Measurements from ENCODE around the gene CNTNAP2. TPM values are rescaled to one million over a fixed set of nuclear protein-coding genes. Genes with fewer than 3 reads are reported as not detected.

CNTNAP2 gene
- total RNA-seq, 1 experiment from 2014 or later = 64.5 TPM

GRCh38 chr7:148204639-148205304 lies 2088.2 kb downstream of the CNTNAP2 start:
- H3K23ac ChIP-seq (ENCODE audit: insufficient read length, low read depth, low read length) = no peak overlapping the region
- no peak overlapping the region for H2BK5ac ChIP-seq (ENCODE audit: insufficient read length, low read length)
- H3K79me1 ChIP-seq (ENCODE audit: insufficient read depth, low read depth, low read length, poor library complexity, severe bottlenecking) = no peaks in the 10 kb centered on the region
- H2BK12ac ChIP-seq (ENCODE audit: insufficient read length, low read depth, low read length) = no peak overlapping the region
- H3K56ac ChIP-seq (ENCODE audit: insufficient read length, low read depth, low read length) = no peak overlapping the region
- peaks cover 3% of the 10 kb centered on the region for H3K27me3 Mint-ChIP-seq (ENCODE audit: low read depth)
- H3K27ac ChIP-seq (ENCODE audit: insufficient read length, low read depth, low read length) = no peak overlapping the region
- no peak overlapping the region for H2AK5ac ChIP-seq (ENCODE audit: insufficient read length, low read length)
- H2BK20ac ChIP-seq (ENCODE audit: low read depth, low read length, poor library complexity, severe bottlenecking) = no peak overlapping the region
- no peak overlapping the region for H2BK120ac ChIP-seq (ENCODE audit: low read depth, low read length, poor library complexity, severe bottlenecking)
- no peak for DNase-seq
- H3K9me3 ChIP-seq (ENCODE audit: control insufficient read depth, low read depth, low read length) = no peaks in the 10 kb centered on the region
- peaks cover 0 to 6% of the 10 kb centered on the region in 2 experiments; a peak in 1 of 4 replicates for H3K4me1 Mint-ChIP-seq
- no peak overlapping the region for H3K27ac Mint-ChIP-seq
- H2AFZ ChIP-seq (ENCODE audit: low read length) = no peak overlapping the region
- no peak overlapping the region for H4K91ac ChIP-seq (ENCODE audit: insufficient read length, low read depth, low read length)
- H3K4ac ChIP-seq (ENCODE audit: low read depth, low read length) = no peak overlapping the region
- no peak overlapping the region for H2BK15ac ChIP-seq (ENCODE audit: low read depth, low read length)
- no peak overlapping the region for H3K9ac ChIP-seq (ENCODE audit: extremely low read depth, insufficient read length, low read length)
- no peak overlapping the region for H3K18ac ChIP-seq (ENCODE audit: insufficient read length, low read depth, low read length)
- TF ChIP-seq CTCF (conservative IDR thresholded peaks at IDR 0.05) = no peak
- H3T11ph ChIP-seq (ENCODE audit: low read length) = no peak overlapping the region
- H3K79me2 ChIP-seq (ENCODE audit: insufficient read depth, low read length) = no peaks in the 10 kb centered on the region
- H3K4me2 ChIP-seq (ENCODE audit: insufficient read depth, insufficient read length, low read length) = no peak overlapping the region
- H3K4me3 Mint-ChIP-seq = no peak overlapping the region
- no peaks in the 10 kb centered on the region for H3K36me3 Mint-ChIP-seq (ENCODE audit: insufficient read depth in 1 of 3, low read depth in 3 of 3)
- no peaks in the 10 kb centered on the region for H3K27me3 ChIP-seq (ENCODE audit: insufficient read depth, low read length)
- no peak overlapping the region for H4K5ac ChIP-seq (ENCODE audit: insufficient read length, low read depth, low read length)
- no peak overlapping the region for H3K14ac ChIP-seq (ENCODE audit: insufficient read depth, low read length)
- H4K8ac ChIP-seq (replicated peaks; ENCODE audit: insufficient read length, low read depth, low read length) = no peak overlapping the region
- no peaks in the 10 kb centered on the region for H4K20me1 ChIP-seq (ENCODE audit: control insufficient read depth, insufficient read depth, insufficient read length)
- H3K4me1 ChIP-seq (ENCODE audit: insufficient read depth, low read length) = no peaks in the 10 kb centered on the region
- WGBS (ENCODE audit: extremely low coverage, insufficient read length, low lambda C conversion rate) = no CpG with 5 or more reads among the region's 9 CpGs
- no peaks in the 10 kb centered on the region for H3K23me2 ChIP-seq (ENCODE audit: insufficient read length, low read depth, low read length, poor library complexity, severe bottlenecking)
- H3K9me3 Mint-ChIP-seq = no peaks in the 10 kb centered on the region
